Activated CD4-positive, alpha-beta T cell treated with anti-CD3 and anti-CD28 coated beads, Interleukin-2, amount 50 U/mL, for 48 hours (primary cell): ENCODE results near the gene RAB10.
"Not testable (repeated sequence)": the region's sequence is repeated elsewhere in the genome, so short reads cannot be mapped to it uniquely, and the experiment has no call there.

Experiments
- DNase-seq, 2 experiments: peaks; one replicate each; pipeline ENCODE4 v3.0.0-alpha.2; 2020

The RAB10 gene

GRCh38 chr2:26016706-26017045, 17.2 kb upstream of the RAB10 start:
- DNase-seq, result not testable (repeated sequence)

GRCh38 chr2:26017464-26018183, 16.3 kb upstream of the RAB10 start:
- DNase-seq, result no peak

- peak; percentile 30 to 34 for DNase-seq
These were observed 15.5 kb upstream of the RAB10 start for GRCh38 chr2:26018184-26019055.

DNA sequence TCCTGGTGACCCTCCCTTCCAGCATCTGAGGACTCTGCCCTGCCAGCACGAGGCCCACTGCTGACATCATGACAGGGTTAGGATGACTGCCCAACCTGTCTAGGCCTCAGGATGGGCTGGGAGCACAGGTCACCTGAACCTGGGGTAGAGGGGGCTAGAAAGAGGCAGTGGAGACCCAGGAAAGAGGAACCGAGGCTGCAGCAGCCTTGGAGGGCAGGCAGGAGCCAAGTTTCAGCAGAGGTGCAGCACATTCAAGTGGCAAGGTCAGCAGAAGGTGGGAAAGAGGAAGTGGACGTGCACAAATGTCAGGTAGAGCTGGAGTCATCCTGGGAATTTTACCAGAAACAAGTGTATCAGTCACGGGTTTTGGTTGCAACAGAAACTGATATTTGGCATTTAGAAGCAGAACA, 13.6 kb upstream of the RAB10 start:
- no peak for DNase-seq

DNA sequence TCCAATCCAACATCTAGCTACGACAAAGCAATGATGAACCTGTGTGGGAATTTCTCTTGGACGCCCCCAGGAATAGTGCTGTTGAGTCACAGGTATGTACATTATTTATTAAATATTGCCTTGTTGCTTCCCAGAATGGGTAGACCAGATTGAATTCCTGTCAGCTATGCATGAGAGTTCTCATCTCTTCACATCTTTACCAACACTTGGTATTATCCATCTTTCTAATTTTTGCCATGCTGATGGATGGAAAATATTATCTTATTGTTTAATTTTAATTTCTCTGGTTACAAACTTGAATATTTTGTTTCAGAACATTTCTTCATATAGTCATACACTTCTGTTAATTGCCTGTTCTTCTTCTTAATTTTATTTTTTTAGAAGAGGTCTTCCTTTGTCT, 9.6 kb upstream of the RAB10 start:
- DNase-seq, result no peak

GRCh38 chr2:26025509-26025908, 8.4 kb upstream of the RAB10 start:
- DNase-seq, result no peak

DNA sequence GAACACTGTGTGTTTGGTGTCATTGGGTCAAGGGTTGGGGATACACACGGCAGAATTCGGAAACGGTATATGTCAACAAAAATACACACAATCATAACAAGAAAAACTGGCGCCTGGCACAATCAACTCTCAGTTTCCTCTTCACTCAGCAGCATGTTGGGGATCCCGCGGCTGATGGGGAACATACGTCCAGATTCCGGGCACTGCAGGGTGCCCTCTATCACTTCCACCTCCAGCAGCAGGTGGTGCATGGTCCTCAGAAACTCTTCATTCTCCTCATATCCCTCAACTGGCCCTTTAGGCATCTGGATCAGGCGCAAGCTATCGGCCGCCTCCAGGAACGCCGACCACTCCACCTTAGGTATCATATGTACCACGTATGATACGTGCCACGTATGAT, 5.8 kb upstream of the RAB10 start:
- DNase-seq, result not testable (repeated sequence)

GRCh38 chr2:26032586-26033269, 1.2 kb upstream of the RAB10 start:
- not testable (repeated sequence) for DNase-seq

DNA sequence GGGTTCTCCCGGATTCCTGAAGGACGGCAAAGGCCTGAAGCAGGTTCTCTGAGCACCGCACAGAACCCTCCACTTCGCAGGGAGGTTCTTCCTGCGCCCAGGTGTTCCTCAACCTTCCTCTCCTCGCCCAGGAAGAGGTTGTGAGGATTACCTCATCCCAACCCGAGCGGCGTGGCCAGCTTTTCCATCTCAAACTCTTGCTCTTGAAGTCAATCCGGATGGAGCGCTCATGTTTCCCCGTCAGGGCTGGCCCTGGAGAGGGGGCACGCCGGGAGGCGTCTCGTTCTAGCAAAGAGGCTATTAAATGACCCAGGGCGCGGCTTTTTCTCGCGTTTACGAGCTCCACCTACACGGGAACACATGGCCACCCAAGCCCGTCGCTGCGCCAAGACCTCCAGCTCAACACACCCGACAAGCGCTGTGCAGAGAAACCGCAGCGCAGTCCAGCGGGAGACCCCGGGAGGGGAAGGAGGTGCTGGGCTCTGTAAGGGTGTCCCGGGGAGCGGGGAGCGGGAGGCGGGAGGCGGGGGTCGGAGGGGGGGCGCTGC, 540 bp upstream of the RAB10 start:
- DNase-seq, result no peak

DNA sequence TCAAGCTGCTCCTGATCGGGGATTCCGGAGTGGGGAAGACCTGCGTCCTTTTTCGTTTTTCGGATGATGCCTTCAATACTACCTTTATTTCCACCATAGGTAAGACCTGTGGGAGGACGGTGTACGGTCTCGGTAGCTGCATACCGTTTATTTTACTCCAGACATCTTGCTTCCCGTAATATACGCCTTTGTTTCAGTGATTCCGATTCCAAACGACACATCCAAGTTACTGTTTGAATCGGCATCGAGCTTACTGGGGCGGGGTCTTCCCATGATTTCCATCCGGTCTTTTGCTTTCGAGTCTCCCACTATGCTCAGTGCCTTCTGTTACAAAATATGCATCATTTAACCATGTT, 731 bp downstream of the RAB10 start:
- no peak for DNase-seq

- DNase-seq, result peak in 1 of 2 experiments; percentile 26
These were observed 1.3 kb downstream of the RAB10 start for GRCh38 chr2:26035090-26035743.

DNA sequence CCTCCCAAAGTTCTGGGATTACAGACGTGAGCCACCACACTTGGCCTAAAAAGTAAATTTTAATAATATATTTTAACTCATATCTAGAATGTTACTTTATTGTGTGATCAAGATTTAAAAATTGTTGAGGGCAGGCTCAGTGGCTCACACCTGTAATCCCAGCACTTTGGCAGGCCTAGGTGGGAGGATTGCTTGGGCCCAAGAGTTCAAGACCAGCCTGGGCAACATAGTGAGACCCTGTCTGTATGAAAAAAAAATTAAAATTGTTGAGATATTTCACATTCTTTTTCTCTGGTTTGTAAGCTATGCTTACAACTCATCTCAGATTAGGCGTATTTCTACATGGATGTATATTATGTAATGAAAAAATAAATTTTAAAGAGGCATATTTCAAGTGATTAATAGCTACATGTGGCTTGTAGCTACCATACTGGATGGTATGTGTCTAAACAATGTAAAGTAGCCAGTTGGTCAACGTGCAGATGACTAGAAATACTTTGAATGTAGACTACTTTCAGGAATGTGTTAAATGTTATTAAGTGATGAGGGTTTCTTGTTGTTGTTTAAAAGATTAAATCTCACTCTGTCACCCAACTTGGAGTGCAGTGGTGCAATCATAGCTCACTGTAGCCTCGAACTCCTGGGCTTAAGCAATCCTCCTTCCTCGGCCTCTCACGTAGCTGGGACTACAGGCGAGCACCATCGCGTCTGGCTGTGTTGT, 5.9 kb downstream of the RAB10 start:
- no peak for DNase-seq

DNA sequence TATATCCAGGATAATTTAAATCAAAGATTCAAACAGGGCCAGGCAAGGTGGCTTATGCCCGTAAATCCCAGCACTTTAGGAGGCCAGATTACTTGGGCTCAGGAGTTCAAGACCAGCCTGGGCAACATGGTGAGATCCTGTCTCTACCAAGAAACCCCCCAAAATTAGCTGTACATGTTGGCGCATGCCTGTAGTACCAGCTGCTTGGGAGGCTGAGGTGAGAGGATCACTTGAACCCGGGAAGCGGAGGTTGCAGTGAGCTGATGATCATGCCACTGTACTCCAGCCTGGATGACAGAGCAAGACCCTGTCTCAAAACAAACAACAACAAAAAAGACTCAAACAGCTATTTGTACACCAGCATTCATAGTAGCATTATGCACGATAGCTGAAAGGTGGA, 9.2 kb downstream of the RAB10 start:
- DNase-seq, result no peak

GRCh38 chr2:26043862-26044696, 10.2 kb downstream of the RAB10 start:
- no peak for DNase-seq

GRCh38 chr2:26048791-26049190, 14.9 kb downstream of the RAB10 start:
- DNase-seq, result no peak

DNA sequence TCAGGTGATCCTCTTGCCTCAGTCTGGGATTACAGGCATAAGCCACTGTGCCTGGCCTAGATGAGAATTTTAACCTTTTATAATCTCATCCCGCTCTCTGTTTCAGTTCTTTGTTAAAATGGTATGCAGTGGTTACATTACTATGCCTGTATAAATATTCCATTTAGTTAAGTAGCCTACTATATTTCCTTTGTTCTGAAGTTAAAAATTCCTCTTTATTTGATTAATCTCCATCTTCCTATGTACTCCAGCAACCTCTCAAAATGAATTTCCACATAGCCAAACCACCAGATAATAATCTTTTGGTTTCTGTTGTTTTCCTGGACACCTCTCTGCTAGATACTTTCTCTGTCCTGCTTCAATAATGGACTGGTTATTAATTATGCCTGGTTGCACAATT, 15.8 kb downstream of the RAB10 start:
- DNase-seq, result no peak

GRCh38 chr2:26052740-26053139, 18.9 kb downstream of the RAB10 start:
- no peak for DNase-seq

DNA sequence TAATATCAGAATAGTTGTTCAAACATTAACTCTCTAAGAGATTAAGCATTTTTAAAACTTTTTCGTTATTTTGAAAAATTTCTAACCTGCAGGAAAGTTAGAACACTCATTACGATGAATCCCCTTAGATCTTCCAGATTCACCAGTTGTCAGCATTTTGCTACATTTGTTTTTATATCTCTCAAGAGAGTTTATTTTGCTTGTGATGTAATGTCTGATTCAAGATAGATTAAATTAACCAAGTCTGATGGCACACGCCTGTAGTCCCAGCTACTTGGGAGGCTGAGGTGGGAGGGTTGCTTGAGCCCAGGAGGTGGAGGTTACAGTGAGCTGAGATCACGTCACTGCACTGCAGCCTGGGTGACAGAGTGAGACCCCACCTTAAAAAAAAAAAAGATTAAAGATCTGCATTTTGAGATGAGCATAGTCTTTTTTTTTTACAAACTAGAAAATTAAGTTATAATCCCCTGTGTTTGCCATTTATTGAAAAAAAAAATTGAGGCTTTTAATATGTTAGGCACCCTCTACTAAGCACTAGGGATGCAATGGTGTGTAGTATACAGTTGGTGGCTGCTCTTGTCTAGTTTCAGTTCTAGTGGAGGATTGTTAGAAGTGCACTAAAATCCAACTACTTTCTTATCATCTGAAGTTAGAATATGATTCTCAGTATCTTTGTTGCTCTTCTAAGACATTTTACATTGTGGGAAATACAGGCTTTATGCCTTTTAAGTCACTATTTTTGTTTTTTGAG, 20.9 kb downstream of the RAB10 start:
- no peak for DNase-seq

GRCh38 chr2:26058390-26058789, 24.5 kb downstream of the RAB10 start:
- DNase-seq, result no peak

DNA sequence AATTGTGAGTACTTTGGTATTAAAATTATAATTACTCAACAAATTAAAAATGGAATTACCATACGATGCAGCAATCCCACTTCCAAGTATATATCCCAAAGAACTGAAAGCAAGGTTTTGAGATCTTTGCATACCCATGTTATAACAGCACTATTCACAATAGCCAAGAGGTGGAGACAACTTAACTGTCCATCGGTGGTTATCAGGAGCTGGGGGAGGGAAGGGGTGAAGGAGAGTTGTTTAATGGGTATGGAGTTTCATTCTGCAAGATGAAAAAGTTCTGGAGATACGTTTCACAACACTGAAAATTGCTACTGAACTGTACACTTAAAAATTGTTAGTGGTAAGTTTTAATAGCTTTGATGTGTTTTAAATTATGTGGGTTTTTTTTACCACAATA, 25.7 kb downstream of the RAB10 start:
- DNase-seq, result no peak

DNA sequence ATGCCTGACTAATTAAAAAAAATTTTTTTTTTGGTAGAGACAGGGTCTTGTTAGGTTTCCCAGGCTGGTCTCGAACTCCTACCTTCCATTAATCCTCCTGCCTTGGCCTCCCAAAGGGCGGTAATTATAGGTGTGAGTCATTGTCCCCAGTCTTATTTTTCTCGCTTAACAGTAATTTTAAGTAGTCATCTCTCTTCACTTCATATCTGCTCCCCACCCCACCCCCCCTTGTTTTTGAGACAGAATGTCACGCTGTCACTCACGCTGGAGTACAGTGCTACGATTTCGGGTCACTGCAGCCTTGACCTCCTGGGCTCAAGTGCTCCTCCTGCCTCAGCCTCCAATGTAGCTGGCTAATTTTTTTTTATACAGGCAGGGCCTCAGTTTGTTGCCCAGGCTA, 27.7 kb downstream of the RAB10 start:
- DNase-seq, result no peak
